Activated CD8-positive, alpha-beta memory T cell treated with anti-CD3 and anti-CD28 coated beads, Interleukin-2, amount 50 U/mL, for 48 hours (primary cell): ENCODE measurements around the gene RAI1.

Source experiments
- DNase-seq: peaks from one replicate; pipeline ENCODE4 v3.0.0-alpha.2; 2020

RAI1 gene

DNA sequence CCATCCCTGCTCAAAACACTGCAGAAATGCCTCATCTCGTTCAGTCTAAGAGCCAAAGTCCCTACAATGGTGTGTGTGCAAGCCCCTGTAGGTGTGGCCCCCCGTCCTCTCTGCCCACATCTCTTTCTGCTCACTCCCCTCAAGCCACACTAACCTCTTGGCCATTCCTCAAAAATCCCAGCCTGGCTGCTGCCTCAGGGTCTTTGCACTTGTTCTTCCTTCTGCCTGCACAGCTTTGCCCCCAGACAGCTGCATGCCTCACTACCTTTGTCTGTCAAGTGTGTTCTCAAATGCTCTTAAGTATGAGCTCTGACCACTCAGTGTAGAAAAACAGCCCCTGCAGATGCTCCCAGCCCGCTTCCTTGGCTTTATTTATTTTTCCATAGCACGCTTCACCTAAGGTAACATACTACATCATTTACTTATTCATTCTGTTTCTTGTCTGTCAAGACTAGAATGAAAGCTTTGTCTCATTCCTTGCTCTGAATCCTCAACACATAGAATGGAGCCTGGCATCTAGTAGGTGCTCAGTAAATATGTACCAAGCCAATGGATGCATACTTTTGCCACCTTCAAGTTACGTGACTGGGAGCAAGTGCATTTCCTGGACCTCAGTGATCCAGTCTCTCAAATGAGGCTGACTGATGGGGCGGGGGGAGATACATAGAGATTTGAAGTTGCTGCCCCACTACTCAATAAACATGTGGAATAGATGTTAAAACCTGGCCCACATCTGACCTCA lies 38.1 kb downstream of the RAI1 start:
- DNase-seq, result no peak

DNA sequence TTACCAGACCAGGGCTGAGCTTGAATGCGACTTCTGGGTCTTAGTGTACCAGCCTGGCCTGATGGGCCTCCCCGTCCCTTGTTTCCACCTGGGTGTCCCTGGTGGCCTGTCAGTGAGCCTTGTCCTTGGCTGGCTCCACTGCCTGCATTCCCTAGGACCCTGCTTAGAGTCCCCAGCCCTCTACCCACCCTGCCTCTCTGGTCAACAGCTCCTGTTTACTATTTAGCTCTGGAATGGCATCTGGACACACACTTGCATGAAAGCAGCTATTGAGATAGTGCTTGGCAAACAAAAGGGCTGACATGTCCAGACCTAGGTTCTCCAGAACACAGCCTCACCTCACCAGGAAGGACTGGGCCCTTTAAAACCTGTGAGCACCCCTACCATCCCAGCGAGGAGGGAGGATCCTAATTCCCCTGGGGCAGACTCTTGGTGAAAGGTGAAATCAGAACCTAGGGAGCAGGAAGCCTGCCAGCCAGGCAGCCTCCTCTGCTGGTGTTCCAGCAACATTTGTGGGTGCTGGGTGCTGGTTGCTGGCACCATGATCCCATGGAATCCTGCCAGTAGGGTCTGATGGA lies 38.8 kb downstream of the RAI1 start:
- DNase-seq, result no peak

DNA sequence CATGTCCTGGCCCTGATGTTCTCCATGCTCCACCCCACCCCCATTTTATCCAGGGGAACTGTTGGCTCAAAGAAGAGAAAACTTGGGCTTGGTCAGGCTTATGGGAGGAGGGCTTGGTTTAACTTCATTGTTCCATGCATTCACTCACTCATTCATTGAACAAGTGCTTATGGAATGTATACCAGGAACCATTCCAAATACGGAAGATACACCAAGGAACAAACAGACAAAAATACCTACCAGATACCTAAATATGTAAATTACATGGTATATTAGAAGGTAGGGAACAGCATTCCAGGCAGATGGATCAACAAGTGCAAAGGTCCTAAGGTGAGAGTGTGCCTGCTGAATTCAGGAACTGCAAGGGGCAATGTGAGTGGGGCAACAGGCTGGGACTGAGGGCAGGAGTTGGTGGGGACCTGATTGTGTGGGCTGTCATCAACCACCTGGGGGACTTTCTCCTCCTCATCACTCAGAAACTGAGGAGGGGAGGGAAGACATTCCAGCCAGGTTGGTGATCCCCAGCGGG lies 39.9 kb downstream of the RAI1 start:
- DNase-seq, result no peak

DNA sequence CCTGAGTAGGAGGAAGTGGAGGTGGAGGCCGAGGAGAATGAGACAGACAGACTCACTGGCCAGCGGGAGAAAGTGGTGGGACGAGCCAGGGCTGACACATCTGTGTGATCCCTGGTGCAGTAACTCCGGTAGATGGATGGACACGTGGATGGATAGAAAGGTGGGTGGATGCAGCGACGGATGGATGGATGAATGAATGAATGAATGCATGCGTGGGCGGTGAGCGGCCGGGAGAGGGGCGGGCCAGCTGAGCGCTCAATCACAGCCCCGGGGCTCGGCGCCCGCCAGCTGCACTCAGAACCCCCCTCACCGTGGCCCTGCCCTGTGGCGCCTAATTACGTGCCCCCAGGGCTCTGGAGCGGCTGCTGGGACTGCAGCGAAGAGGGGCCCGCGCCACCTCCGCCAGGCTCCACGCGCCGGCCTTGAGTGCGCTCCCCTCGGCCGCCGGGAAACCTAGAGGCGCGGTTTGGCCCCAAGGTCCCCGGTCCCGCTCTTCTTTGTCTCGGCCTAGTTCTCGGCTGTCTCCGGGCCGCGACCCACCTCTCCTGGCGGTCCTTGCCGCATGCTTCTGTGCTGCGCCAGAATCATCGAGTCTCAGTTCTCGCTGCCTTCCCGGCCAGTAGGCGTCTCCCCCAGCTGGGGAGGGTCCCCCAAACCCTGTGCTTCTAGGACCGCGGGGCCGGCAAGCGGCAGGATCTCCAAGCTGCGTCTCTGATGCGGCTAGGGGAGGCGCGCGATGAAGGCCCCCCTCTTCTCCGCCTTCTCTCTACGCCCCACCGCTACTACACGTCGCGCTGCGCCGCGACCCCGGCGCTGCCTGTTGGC lies 41.0 kb downstream of the RAI1 start:
- DNase-seq, result no peak

DNA sequence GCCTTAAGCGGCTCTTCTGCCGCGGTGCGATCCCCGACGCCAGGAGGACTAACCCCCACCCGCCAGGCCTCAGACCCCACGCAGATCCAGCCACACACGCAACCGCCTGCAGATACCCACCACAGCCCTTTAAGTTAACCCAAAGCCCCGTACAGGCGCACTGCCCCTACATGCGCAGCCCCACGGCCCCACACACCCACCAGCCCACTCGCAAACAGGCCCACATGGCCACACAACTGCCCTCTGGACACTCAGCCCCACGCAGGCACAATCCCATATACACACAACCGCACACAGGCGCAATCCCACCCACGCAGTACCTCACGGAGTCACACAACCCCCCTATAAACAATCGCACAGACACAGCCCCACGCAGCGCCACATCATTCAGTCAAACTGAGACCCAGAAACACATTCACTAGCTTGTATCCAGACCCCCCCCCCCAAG lies 41.7 kb downstream of the RAI1 start:
- DNase-seq, result no peak

DNA sequence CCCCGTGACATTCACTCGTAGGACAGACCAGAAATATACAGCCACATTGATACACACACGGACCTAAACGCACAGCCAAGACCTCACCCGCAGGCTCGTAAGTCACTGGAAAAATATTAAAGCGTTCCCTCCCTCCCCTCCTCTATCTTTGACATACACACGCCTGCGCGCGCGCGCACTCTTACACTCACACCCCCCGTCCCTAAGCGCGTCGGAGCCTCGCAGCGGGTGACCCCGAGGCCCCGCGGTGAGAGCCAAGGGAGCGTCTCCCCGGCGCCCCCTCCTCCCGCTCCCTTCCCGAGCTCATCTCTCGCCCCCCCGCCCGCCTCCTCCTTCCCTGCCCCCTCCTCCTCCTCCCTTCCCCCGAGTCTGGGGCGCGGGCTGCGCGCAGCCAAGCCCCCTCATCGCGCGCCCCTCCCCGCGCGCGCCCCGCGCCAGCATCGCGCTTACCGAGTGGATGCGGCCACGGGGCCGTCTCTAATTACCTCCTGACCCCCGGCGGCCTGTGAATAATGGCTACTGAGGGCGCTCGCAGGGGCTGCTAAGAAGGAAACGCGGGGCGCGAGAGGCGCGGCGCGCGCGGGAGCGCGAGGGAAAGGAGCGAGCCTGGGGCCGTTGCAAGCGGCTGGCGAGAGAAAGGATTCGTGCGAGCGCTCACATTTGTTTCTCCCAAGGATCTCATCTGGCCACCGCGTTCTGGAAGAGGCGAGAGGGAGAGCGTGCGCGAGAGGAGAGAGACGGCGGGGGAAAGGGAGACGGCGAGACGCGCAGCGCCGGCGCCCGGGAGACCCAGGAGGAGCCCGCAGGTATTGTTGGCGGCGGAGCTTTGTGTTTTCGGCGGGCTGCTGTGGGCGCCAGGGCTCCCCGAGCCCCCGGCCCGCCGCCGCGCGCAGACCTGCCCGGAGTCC lies 42.4 kb downstream of the RAI1 start:
- DNase-seq, result peak; percentile 64

DNA sequence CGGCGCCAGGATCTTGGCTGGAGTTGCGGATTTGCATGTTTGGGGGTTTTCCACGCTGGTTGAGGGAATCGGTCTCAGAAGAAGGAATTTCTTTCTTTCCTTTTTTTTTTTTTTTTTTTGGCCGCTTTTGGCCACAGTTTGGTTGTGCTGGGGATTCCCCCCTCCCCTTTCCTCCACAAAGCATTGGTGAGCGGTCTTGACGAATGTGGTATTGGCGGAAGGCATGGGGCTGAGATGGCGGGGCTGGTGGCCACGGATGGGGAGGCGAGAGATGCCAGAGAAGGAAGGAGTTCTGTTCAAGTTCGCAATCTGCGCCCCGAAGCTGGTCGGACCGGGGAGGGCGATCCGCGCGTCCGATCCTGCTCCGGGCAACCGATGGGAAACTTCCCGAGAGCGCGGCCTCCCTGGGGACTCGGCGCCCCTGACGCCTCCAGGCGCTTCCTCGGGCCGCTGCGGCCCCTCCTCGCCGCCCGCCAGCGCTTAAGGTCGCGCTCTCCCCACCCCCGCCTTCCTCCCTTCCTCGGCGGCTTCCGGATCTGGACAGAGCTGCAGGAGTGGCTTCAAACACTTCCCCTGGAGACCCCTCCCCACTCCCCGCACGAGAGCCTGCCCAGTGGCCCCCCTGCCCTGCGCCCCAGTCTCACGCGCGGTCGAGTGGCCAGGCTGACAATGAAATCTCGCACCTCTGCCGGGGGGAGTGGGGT lies 43.2 kb downstream of the RAI1 start:
- DNase-seq, result peak; percentile 68

DNA sequence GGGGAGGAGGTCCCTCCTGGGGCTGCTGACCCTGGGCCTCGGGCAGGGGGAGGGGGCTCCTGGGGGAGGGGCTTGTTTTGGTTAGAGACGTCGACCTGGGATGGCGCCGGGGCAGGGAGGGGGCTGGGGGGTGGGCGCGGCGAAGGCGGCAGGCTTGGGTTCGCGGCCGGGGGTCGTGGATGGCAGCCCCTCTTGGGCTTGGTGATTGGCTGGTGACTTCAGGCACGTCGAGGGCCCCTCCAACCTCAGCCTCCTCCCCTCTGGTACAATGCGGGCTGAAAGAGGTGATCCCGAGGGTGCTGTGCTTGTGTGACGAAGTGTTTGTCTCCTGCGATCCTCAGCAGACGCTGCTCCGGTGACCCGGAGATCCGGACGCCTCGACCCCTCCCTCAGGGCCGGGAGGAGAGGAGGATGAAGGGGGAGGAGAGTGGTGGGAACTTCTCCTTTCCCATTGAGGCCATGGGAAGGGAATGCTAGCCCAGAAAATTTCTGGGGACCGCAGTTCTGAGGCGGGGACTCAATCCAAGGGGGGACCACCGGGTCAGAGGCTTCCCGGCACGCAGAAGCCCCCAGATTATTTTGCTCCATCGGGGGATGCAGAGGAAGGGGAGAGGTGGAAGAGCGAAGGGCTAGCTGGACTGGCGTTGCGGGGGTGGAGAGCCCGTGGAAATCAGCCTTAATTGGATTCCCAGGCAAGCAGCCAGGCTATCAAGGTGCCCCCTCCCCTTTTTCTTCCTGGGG lies 43.9 kb downstream of the RAI1 start:
- no peak for DNase-seq

DNA sequence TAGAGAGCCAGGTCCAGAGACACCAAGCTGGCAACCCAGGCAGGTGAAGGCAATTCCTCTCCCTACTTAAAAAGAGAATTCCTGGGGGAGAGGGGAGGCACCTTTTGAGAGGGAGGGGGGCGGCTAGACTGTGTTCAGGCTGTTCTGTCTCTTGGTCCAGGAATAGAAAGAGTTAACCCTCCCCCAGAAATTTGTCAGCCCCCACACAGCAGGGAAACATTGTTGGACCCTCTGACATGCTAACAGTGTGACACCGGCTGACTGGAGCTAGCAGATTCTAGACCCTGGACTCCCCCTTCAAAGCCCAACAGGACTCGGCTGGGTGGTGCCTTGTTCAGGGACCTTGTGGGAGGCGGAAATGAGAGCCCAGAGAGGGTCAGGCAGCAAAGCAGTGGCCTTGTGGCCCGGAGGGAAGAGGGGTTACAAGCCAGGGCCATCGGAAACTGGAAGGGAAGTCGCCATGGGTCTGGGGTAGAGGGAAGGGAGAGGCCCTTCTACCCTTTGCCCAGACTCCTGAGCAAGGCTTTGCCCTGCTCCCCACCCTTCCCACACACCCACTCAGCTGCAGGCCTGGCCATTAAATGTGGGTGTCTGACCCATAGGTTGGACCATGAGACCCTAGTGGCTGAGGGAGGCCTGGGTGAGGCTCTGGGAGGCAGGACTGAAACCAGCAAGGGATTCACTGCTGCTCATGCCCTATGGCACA lies 44.6 kb downstream of the RAI1 start:
- DNase-seq, result no peak

DNA sequence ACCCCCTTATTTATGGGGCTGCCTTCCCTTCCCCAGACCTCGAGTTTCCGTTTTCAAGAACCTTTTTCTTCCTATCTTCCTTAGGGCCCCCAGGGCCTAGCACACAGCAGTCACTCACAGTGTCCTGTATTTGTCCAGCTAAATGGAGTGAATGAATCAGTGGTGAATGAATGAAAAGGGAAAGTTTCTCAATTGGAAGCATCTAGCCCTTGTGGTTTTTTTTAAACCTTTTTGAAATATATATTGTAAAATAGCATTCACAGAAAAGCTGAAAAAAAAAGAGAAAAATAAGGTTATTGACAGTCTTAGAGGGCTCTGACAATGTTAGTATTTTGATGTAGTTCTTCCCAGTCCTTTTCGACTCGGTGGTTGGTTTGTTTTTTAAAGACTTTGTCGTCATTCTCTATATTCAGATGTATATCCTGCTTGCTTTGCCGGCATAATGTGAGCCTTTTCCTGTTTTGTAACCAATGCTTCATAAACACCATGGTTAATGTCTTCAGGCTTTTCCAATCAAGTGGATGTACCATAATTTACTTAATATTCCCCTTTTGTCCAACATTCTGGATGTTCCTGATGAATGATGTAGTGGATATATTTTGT lies 45.3 kb downstream of the RAI1 start:
- DNase-seq, result no peak

DNA sequence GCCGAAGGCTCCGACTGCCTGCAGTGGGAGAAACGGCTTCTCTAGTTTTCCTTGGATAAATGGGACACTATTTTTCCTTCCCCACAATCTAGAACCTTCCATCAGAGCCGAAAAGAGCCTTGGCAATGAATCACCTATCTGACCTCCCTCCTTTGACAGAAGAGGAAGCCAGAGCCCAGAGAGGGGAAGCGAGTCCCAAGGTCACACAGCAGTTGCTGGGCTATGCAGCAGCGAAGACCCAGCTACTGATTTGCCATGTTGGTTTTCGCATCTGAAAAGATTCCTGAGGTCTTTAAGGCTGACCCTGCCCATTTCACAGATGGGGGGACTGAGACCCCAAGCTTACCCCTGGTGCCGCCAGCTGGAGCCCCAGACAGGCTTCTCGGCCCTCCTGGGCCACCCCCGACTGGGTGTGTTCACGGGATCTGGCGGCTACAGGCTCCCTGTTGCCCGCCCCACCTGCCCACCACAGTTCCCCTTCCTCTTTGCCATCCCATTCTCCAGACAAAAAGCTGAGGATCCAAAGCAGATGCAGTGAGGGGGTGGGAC lies 45.9 kb downstream of the RAI1 start:
- no peak for DNase-seq

DNA sequence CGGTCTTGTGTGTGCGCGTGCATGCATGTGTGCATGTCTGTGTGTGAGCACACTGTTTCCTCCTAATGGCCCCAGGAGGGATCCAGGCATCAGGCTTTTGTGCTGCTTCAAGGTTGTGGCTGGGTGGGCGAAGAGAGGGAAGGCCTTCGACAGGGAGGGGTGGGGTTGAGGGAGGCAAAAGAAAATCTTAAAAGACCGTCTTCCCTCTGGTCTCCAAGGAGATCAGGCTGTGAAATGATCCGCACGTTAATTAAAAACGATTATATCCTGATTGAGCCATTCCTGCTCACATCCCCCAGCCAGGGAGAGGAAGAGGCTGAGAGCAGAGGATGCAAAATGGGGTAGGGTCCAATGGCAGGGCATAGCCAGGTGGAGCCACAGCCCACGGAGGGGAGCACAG lies 46.9 kb downstream of the RAI1 start:
- no peak for DNase-seq

DNA sequence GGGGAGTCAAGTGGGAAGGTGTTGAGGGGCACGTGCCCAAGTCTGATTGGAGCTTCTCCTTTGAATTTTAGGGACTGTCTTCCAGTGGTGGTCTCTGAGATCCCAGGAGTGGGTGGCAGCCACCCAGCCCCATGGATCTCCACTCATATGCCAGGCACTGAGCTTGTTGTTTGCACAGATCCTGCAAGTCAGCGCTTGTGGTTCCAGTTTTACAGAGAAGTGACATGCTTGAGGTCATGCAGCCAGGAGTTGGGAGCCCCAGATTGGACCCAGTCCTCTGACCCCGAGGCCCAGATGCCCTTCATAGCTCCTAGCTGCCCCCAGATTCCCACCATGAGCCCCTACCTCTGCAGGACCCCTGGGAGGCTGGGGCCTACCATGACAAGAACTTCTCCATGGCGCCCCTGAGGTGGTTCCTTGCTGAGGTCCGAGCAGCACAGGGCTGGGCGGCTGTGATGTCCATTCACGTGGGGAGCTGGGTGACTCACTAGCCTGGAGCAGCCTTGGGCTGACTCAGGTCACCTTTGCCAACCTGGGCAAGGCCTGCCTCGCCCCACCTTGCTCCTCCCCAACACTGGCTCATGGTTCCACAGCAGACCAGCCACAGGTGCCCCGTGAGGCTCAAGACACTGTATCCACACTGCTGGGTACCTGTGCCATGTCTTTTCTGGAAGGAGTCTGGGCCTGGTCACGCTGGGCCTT lies 47.4 kb downstream of the RAI1 start:
- DNase-seq, result no peak

DNA sequence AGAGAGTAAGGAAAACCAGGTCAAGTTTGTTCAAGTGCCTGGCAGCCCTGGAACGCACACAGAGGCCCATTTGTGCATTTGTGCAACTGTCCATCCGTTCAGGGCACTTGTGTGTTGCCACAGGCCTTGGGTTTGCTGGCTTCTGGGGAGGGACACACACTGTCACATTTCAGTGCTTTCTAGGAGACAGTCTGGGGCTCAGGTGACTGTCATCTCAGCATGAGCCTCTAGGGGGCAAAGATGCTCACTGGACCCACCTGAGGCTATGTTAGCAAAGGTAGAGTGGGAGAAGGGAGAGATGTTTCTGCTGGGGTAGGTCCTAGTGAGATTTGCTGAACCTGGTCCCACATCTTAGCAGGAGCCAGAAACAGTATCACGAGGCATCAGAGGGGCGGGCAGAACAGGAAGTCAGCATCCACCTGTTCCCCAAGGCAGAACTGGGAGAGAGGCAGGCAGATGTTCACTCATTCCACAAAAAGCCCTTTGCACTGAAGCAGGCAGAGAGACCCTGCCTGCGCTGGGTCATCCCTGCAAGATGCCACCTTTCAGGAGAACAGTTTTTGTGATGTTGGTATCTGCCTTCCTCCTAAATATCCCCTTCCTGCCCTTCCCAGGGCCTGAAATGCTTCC lies 48.5 kb downstream of the RAI1 start:
- peak; percentile 66 for DNase-seq

DNA sequence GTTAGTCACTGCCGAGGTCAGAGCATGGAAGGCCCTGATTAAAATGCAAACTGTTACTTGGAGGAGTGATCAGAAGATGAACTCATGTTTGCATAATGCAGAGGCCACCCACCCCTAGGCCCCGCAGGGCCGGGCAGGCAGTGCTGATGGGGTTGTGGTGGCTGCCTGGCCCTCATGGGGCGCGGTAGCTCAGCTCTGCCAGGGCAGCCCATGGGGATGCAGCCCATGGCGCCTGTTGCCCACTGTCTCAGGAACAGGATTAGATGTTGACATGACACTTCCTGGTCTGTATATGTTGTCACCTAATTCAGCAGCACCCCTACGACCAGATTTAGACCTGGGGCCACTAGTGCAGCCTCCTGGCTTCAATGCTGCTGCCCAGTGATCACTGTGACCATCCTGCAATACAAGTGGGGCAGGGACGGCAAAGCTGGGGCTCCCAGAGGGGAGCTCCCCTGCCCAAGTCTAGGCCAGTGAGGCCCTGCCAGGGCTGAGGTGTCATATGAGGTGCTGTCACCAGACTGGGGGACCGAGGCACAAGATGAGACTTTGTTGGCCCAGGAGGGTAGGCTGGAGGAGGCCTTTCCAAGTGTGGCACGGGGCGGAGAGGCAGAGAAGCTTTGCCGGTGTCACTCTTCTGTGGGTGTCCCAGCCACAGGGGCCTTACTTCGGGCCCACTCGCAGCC lies 49.1 kb downstream of the RAI1 start:
- DNase-seq, result no peak

DNA sequence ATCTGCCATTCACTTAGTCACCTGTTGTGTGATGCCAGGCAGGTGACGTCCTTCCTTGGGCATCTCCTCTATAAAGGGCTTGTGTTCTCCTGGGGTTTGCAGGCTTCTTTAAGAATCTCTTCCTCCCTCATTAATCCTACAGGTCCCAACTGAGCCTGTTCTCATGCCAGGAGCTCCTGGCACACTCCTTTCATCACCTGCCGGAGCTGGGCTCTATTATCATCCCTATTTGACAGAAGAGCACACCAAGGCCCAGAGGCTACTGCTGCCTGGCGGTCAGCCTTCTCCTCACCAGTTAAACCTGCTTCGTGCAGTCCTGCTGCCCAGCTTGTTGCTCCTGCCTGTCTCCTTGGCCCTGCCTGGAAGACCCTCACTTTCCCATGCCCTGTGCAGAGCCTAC lies 51.2 kb downstream of the RAI1 start:
- no peak for DNase-seq

DNA sequence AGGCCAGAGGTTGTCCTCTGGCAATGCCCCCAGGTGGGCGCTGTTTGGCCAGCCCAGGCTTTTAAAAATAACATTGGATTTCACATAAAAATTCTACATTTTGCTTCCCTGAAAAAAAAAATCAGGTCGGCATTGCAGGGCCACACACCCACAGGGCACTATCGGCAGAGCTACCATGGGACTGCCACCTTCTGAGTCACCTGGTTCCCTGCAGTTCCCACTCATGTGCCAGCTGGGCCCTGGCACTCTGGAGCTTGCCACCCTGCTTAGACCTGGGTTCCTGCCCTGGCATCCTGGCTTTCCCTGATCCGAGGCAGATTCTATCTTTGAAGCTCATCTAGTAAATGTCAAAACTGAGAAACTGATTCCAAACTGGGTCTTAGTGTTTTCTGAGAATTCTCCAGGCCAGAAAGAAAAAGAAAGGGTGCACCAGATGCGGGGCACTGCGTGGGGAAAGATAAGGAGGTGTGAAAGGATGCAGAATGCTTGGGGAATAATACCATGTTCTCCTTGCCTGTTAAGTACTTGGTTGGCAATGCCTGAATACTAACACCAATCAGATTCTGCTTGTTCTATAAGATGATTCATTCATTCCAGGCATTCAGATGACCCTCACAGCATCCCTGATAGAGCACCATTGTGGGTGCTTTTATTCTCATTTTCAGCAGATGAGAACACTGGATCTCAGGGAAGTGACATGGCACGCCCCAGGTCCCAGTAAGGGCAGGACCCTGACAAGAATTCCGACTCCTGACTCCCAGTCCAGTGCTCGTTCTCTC lies 51.8 kb downstream of the RAI1 start:
- DNase-seq, result no peak
